Liver (tissue), 9 donors: ENCODE measurements around the gene GDPD5. TPM values are rescaled to one million over a fixed set of nuclear protein-coding genes. Genes with fewer than 3 reads are reported as not detected.

ENCODE experiments used
- DNase-seq: peaks from one replicate; pipeline ENCODE4 v3.0.0-alpha.2; 2017; ENCODE audit warnings: low spot score
- H3K27ac ChIP-seq, 2 donors: one replicate each; pipeline ENCODE4 v1.7.0; 2013; ENCODE audit warnings: inconsistent platforms in 2 of 2, low read length in 2 of 2, control low read depth in 1 of 2, low read depth in 1 of 2, mild to moderate bottlenecking in 1 of 2
- H3K27me3 ChIP-seq, 4 donors: one replicate each; pipeline versions ENCODE4 v1.6.1 to v1.7.0; 2013; ENCODE audit warnings: low read length in 3 of 4, inconsistent platforms in 1 of 4, mild to moderate bottlenecking in 1 of 4, moderate library complexity in 1 of 4; ENCODE audit not compliant: control insufficient read depth in 4 of 4, insufficient read depth in 4 of 4
- H3K36me3 ChIP-seq, 4 donors: one replicate each; pipeline versions ENCODE4 v1.6.1 to v1.7.0; 2013; ENCODE audit warnings: low read length in 3 of 4, mild to moderate bottlenecking in 3 of 4, low read depth in 1 of 4, moderate library complexity in 1 of 4; ENCODE audit not compliant: control insufficient read depth in 4 of 4, insufficient read depth in 3 of 4
- H3K4me1 ChIP-seq, 4 donors: one replicate each; pipeline versions ENCODE4 v1.6.1 to v1.7.0; 2013; ENCODE audit warnings: low read length in 3 of 4, mild to moderate bottlenecking in 3 of 4, moderate library complexity in 1 of 4; ENCODE audit not compliant: control insufficient read depth in 4 of 4, insufficient read depth in 4 of 4
- H3K4me3 ChIP-seq, 3 donors: one replicate each; pipeline versions ENCODE4 v1.6.1 to v1.7.0; 2013; ENCODE audit warnings: low read length in 3 of 3, control low read depth in 1 of 3, low read depth in 1 of 3, mild to moderate bottlenecking in 1 of 3
- H3K9ac ChIP-seq, 2 donors: one replicate each; pipeline ENCODE4 v1.7.0; 2013; ENCODE audit warnings: low read length in 2 of 2, mild to moderate bottlenecking in 2 of 2, moderate library complexity in 2 of 2, control low read depth in 1 of 2, low read depth in 1 of 2
- H3K9me3 ChIP-seq, 4 donors: one replicate each; pipeline versions ENCODE4 v1.6.1 to v1.7.0; 2013; ENCODE audit warnings: low read length in 3 of 4; ENCODE audit not compliant: control insufficient read depth in 4 of 4
- EGR1 ChIP-seq, 2 donors: IDR thresholded peaks; 2 replicates each; pipeline ENCODE4 v1.6.1; 2016 to 2018; ENCODE audit warnings: antibody characterized with exemption in 2 of 2, low read depth in 2 of 2
- FOXA2 ChIP-seq: IDR thresholded peaks from 2 replicates; pipeline ENCODE4 v1.6.1; 2016; ENCODE audit warnings: antibody characterized with exemption
- GABPA ChIP-seq, 2 donors: IDR thresholded peaks in 1 of 2; conservative IDR thresholded peaks in 1 of 2; 2 replicates each; pipeline ENCODE4 v1.6.1; 2016; ENCODE audit warnings: antibody characterized with exemption in 2 of 2, mild to moderate bottlenecking in 1 of 2, moderate library complexity in 1 of 2
- HNF4G ChIP-seq: IDR thresholded peaks from 2 replicates; pipeline ENCODE4 v1.6.1; 2016; ENCODE audit warnings: antibody characterized with exemption
- NR2F2 ChIP-seq: IDR thresholded peaks from 2 replicates; pipeline ENCODE4 v1.6.1; 2016; ENCODE audit warnings: antibody characterized with exemption
- RAD21 ChIP-seq, 2 donors: IDR thresholded peaks; 2 replicates each; pipeline ENCODE4 v1.6.1; 2016; ENCODE audit warnings: antibody characterized with exemption in 2 of 2, mild to moderate bottlenecking in 2 of 2
- REST ChIP-seq: IDR thresholded peaks from 2 replicates; pipeline ENCODE4 v1.6.1; 2016; ENCODE audit warnings: antibody characterized with exemption, mild to moderate bottlenecking
- RXRA ChIP-seq, 2 donors: IDR thresholded peaks; 2 replicates each; pipeline ENCODE4 v1.6.1; 2017 to 2018; ENCODE audit warnings: antibody characterized with exemption in 2 of 2, mild to moderate bottlenecking in 1 of 2
- SP1 ChIP-seq: IDR thresholded peaks from 2 replicates; pipeline ENCODE4 v1.6.1; 2018; ENCODE audit warnings: antibody characterized with exemption, mild to moderate bottlenecking
- TAF1 ChIP-seq: conservative IDR thresholded peaks from 2 replicates; pipeline ENCODE4 v1.6.1; 2016; ENCODE audit warnings: antibody characterized with exemption, mild to moderate bottlenecking
- YY1 ChIP-seq: IDR thresholded peaks from 2 replicates; pipeline ENCODE4 v1.6.1; 2016; ENCODE audit warnings: antibody characterized with exemption, mild to moderate bottlenecking
- WGBS: extraction: QIAGEN DNeasy Blood & Tissue Kit; methylation state at CpG from one replicate; pipeline ENCODE4 v1.1.7; 2013; 5-methylcytosine and 5-hydroxymethylcytosine counted together
- polyA plus RNA-seq, 2 donors: library from polyadenylated mRNA; stranded (reverse) in 1 of 2; unstranded in 1 of 2; fragments of 200-250 nt in 1 of 2; fragments of >200 nt in 1 of 2; fragmentation: Nextera tagmentation in 1 of 2; extraction: Ambion mirVana in 1 of 2; gene quantifications; one replicate each; pipeline versions ENCODE4 v1.2.1 to v1.2.3, GENCODE V29; 2013 to 2015
- total RNA-seq, 2 donors: library from RNA; depleted of rRNA; stranded (reverse); fragments of >200 nt; gene quantifications; one replicate each; pipeline ENCODE4 v1.2.3, GENCODE V29; 2014
- TF ChIP-seq, protein P1 (sequence below): fragments of 150-350 bp; IDR thresholded peaks from 2 replicates; pipeline ENCODE4 v1.5.1; 2017; ENCODE audit warnings: improper control_type of control experiment, low read depth, low read length; ENCODE audit not compliant: missing input control
- TF ChIP-seq, protein P2 (sequence below): IDR thresholded peaks from 2 replicates; pipeline ENCODE4 v1.6.1; 2016; ENCODE audit warnings: antibody characterized with exemption
- TF ChIP-seq, protein P3 (sequence below): IDR thresholded peaks from 2 replicates; pipeline ENCODE4 v1.6.1; 2016; ENCODE audit warnings: antibody characterized with exemption
- donor health status: healthy.
- donor health status: healthy.
- donor health status: healthy.
- donor health status: healthy.
- donor health status: healthy.

Gene GDPD5
- total and polyA plus RNA-seq, 4 donors, result 3.0 to 22.8 (median 4.2) TPM

DNA sequence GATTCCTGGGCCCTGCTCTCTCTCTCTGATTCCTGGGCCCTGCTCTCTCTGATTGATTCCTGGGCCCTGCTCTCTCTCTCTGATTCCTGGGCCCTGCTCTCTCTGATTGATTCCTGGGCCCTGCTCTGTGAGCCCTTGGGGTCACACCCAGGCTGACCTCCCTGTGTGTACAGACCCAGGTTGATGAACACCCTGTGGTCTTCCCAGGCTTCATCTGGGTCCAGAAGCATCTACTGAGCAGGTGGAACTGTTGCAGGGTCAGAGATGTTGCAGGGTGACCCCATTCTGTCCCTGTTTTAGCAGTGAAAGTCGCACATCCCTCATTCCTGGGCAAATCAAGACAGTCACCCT, 16.3 kb upstream of the GDPD5 start:
- Histone ChIP-seq H3K4me3 (no peak overlapping the region), H3K27ac (no peak overlapping the region), H3K36me3 (no peaks in the 10 kb centered on the region), H3K27me3 (no peaks in the 10 kb centered on the region), H3K9ac (no peak overlapping the region), H3K4me1 (no peaks in the 10 kb centered on the region), H3K9me3 (no peaks in the 10 kb centered on the region)
- DNase-seq, result no peak
- TF ChIP-seq TAF1 (no peak), RXRA (IDR thresholded peaks at IDR 0.05) (no peak), HNF4G (no peak), NR2F2 (no peak), RAD21 (IDR thresholded peaks at IDR 0.05) (no peak), REST (no peak), SP1 (no peak), YY1 (no peak), GABPA (IDR thresholded peaks at IDR 0.05 in 1 of 2, conservative IDR thresholded peaks at IDR 0.05 in 1 of 2) (no peak)
- TF ChIP-seq, protein P1, sequence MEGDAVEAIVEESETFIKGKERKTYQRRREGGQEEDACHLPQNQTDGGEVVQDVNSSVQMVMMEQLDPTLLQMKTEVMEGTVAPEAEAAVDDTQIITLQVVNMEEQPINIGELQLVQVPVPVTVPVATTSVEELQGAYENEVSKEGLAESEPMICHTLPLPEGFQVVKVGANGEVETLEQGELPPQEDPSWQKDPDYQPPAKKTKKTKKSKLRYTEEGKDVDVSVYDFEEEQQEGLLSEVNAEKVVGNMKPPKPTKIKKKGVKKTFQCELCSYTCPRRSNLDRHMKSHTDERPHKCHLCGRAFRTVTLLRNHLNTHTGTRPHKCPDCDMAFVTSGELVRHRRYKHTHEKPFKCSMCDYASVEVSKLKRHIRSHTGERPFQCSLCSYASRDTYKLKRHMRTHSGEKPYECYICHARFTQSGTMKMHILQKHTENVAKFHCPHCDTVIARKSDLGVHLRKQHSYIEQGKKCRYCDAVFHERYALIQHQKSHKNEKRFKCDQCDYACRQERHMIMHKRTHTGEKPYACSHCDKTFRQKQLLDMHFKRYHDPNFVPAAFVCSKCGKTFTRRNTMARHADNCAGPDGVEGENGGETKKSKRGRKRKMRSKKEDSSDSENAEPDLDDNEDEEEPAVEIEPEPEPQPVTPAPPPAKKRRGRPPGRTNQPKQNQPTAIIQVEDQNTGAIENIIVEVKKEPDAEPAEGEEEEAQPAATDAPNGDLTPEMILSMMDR, result no peak
- WGBS, result 86% methylated on average over 1 of the region's 1 CpG

DNA sequence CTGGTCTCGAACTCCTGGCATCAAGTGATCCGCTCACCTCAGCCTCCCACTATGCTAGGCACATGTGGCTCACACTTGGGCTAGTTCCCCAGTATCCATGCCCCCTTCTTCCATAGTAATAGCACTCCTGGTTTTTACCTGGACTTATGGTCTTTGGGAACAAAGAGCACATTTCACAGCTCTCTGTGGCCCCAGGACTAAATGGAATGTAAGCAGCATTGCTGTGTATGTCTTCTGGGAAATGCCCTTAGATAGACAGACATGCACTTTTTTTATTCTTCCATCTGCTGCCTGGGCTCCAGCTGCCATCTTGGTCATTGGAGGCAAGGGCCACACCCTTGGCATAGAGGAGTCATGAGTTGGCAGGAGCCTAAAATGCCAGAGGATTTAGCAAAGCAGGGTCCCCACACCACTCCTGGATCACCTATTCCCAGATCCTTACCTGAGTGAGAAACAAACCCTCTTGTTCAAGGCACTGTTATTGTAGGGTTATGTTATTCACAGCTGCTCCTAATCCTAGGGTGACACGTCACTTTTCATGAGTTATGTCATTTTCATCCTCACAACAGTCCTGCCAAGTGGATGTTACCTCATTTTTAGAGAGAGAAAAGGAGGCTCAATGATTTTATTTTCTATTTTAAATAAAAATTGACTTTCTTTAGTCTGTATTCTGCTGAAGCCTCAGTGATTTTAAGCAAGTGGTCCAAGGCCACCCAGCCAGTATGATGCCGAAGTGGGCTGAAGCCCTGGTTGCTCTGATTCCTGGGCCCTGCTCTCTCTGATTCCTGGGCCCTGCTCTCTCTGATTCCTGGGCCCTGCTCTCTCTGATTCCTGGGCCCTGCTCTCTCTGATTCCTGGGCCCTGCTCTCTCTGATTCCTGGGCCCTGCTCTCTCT, 15.7 kb upstream of the GDPD5 start:
- 93% methylated on average over 4 of the region's 4 CpGs for WGBS
- H3K27me3 ChIP-seq, result no peaks in the 10 kb centered on the region
- no peaks in the 10 kb centered on the region for H3K4me1 ChIP-seq
- no peak for DNase-seq
- TF ChIP-seq TAF1, result no peak
- TF ChIP-seq FOXA2, result no peak
- TF ChIP-seq HNF4G, result no peak
- no peak for TF ChIP-seq NR2F2
- TF ChIP-seq RXRA (IDR thresholded peaks at IDR 0.05), result no peak
- no peak for TF ChIP-seq YY1
- TF ChIP-seq, protein P2, sequence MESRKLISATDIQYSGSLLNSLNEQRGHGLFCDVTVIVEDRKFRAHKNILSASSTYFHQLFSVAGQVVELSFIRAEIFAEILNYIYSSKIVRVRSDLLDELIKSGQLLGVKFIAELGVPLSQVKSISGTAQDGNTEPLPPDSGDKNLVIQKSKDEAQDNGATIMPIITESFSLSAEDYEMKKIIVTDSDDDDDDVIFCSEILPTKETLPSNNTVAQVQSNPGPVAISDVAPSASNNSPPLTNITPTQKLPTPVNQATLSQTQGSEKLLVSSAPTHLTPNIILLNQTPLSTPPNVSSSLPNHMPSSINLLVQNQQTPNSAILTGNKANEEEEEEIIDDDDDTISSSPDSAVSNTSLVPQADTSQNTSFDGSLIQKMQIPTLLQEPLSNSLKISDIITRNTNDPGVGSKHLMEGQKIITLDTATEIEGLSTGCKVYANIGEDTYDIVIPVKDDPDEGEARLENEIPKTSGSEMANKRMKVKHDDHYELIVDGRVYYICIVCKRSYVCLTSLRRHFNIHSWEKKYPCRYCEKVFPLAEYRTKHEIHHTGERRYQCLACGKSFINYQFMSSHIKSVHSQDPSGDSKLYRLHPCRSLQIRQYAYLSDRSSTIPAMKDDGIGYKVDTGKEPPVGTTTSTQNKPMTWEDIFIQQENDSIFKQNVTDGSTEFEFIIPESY, result no peak
- no peak for TF ChIP-seq EGR1 (IDR thresholded peaks at IDR 0.05; ENCODE audit: low read depth in 2 of 2)
- TF ChIP-seq, protein P3, sequence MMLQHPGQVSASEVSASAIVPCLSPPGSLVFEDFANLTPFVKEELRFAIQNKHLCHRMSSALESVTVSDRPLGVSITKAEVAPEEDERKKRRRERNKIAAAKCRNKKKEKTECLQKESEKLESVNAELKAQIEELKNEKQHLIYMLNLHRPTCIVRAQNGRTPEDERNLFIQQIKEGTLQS, result no peak
- H3K9me3 ChIP-seq, result no peaks in the 10 kb centered on the region
- H3K27ac ChIP-seq, result no peak overlapping the region
- no peak overlapping the region for H3K4me3 ChIP-seq
- H3K36me3 ChIP-seq, result no peaks in the 10 kb centered on the region
- no peak overlapping the region for H3K9ac ChIP-seq
